Stimulated activated CD4-positive, alpha-beta T cell treated with anti-CD3 and anti-CD28 coated beads, Interleukin-12 subunit alpha, Interleukin-12 subunit beta, amount 100 ng/mL, for 4 hours (primary cell): ENCODE measurements around the gene TMEM132D.
"Not testable (repeated sequence)": the region's sequence is repeated elsewhere in the genome, so short reads cannot be mapped to it uniquely, and the experiment has no call there.

Experiments used
- DNase-seq: peaks from one replicate; pipeline ENCODE4 v3.0.0-alpha.2; 2020

TMEM132D gene

DNA sequence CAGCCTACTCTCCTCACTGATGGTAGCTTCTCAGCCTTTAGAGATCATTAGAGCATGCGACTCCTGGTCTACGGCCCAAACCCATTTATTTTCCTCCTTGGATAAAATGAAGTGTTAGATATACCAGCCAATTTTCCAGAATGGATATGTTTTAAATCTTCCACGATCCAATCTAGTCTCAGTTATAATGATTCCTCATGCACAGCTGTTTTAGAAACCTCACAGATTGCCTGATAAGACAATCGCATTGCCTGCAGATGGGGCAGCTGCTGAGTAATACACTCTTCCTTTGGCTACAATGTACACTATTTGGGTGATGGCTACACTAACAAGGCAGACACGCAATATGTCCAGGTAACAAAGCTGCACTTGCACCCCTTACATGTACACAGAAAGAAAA is 823.4 kb downstream of the TMEM132D start:
- DNase-seq, result no peak

- DNase-seq, result no peak
These were observed 824.1 kb downstream of the TMEM132D start for GRCh38 chr12:129079719-129080118.

- DNase-seq, result no peak
These were observed 827.1 kb downstream of the TMEM132D start for GRCh38 chr12:129076441-129077320.

DNA sequence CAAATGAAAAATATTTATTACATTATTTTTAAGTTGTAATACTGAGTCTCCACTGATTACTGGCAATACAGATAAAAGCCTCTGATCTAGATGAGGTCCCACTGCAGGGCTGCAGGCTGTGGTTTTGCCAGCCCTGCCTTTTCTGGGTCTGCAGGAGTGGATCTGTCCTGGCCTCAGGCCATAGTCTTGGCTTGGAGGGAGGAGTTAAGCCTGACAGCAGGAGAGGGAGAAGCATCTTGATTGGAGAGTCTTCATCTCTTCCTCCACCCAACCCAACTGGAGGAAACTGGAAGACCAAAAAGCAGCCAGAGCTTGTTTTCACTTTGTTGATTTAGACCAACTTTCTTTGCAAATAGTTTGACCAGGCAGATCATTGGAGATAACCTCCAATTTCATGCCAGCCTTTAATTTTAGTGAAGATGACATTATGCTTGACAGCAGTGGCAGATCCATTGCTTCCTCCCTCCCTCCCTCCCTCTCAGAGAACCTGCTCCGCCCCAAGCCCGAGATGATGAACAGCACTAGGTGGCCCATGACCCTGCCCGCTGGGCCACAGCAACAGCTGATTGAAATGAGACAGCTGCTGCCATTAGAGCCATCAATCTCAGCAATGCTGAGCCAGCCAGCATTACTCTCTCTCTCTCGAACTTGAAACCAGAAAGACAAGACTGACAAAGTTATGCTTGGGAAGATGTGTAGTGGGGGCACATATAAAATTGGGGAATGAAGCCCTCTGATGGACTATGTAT is 828.2 kb downstream of the TMEM132D start:
- DNase-seq, result no peak

DNA sequence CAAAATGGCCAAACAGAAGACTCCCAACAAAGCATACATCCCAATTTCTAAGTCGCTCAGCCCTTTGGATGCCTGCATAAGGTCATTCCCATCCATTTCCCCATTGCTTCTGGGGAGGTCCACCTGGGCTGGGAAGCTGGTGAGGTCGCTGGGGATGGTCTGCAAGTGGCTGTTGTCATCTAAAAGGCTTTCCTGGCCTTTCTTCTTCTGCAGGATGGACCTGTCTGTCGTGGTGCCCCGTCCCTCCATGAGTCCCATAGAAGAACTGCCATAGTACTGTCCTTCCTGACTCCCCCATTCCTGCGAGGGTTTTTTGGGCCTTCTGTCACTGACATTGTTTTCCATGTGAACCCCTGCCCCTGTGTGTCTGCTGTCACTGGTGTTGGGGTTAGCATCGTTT is 829.4 kb downstream of the TMEM132D start:
- no peak for DNase-seq

DNA sequence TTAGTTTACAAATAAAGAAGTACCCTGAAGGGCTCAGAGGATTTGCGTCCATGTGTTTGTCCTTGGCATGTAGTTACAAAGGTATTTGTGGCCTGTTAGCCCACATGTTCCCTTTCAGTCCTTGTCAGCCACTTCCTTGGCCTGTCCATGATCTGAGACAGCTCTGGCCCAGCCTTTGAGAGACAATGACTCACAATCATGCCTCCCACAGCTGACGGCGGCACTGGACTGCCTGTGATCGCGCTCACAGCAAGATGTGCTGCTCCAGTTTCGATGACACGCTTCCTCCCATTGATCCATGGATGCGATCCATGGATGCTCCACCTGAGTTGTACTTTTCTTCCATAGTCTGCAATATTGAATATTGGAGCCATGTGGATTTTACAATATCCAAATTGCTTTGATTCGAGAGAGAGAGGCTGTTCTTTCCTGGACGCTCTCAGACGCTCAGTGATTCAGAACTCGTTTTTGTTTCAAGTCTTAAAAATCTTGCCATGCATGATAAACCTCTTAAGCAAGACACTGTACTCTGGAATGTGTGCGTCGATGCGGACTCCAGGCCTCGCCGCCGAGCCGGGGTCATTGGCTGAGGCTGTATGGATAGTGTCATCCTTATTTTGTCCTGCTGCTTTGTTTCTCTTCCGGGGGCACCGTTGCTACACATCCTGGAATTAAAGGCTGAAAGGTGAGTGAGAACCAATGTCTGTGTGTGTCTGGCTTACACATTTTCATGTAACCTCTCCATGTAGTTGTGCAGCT is 830.5 kb downstream of the TMEM132D start:
- DNase-seq, result no peak

GRCh38 chr12:129071362-129071761 is 832.5 kb downstream of the TMEM132D start:
- DNase-seq, result no peak

DNA sequence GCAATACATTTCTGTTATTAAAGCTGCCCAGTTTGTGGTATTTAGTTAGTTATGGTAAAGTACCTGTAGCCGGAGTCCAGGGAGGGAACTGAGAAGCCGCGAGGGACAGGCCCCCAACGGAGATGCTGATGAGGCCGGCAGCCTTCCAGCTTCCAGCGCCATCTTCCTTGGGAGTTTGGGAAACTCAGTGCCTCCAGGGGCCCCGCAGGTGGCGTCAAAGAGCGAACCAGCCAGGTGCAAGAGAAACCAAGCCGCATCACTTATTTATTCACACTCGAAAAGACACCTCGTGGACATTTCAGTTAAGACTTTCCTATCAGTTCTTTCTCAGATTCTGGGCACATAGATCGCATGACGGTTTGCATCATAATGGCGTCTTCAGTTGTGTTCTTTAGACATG is 833.9 kb downstream of the TMEM132D start:
- no peak for DNase-seq

GRCh38 chr12:129068684-129069083 is 835.1 kb downstream of the TMEM132D start:
- no peak for DNase-seq

DNA sequence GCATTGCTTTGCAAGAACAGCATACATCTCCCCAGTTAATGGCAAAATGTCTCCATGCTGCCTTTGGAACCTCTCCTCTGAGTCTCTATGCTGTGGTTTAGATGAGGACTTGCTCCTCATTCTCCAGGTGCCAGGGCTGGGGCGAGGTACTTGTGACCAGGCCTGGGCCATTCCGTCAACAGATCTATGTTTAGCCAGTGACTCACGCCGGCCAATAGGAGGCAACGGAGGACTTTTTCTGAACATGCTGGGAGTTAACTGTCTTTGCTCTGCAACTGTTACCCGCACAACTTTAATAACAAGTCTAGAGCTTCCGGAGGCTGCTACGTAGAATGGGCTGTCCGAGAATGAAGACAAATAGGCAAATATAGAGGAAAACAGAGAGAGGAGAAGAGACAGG is 836.3 kb downstream of the TMEM132D start:
- DNase-seq, result no peak

DNA sequence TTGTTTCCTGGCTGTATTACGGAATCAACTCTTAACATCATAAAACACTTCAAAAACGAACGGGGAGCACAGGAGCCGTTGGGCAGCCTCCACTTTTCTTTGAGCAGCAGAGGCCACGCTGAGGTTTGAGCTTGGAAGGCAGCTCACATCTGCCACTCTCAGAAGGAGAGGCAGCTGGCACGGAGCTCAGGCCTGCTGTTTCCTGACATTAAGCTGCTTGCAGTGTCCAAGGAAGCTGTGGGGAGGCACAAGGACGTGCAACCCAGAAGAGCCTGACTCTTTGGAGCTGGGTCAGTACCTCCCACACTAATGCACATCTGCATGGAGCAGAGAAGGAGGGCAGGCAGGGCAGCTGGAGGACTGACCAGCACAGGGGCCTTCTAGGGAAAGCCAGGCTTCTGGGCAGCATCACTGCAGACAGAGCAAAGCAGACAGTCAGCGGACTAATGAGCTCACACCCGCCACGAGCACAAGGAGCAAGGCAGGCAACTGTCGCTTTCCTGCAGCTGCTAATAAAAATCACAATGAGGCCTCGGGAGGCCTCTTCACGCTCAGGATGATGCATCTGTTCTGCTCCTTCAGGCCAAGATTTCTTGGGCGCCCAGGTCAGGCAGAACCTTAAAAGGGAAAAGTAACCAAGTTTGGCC is 839.5 kb downstream of the TMEM132D start:
- no peak for DNase-seq

- no peak for DNase-seq
These were observed 840.2 kb downstream of the TMEM132D start for GRCh38 chr12:129063600-129063999.

DNA sequence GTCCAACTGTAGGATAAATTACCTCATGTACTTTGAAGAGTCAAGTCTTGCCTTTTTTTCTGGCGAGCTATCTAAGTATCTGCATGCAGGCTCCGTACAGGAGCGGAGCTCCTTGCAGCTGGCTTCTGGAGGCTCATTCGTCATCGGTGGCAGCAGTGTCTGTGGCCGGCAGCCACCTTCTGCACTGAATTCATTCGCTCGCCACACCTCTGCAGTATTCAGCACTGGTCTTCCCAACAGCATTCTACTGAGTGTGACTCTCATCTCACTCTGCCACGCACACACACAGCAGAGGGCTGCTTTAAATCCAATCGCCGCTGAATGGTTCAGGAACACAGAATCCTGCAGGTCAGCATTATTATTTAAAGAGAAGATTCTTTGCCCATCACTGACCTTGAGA is 850.6 kb downstream of the TMEM132D start:
- no peak for DNase-seq

GRCh38 chr12:129052373-129052772 is 851.5 kb downstream of the TMEM132D start:
- no peak for DNase-seq

DNA sequence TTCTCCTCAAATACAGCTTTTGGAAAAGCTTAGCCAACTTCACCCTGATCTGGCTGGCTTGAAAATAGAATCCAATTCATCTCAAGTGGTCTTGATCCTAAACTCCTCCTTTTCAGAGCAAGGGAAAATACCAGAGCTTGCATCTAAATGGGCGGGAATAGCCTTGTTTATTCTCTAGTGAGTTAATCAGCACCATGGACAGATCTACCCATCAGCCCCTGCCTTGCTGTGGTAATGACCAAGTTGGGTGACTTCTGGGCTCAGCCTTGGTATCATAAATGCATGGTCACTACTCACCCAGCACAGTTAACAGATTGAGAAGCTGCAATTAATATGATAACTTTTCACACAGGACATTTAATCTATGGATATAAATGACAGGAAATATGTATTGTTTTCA is 853.9 kb downstream of the TMEM132D start:
- no peak for DNase-seq

DNA sequence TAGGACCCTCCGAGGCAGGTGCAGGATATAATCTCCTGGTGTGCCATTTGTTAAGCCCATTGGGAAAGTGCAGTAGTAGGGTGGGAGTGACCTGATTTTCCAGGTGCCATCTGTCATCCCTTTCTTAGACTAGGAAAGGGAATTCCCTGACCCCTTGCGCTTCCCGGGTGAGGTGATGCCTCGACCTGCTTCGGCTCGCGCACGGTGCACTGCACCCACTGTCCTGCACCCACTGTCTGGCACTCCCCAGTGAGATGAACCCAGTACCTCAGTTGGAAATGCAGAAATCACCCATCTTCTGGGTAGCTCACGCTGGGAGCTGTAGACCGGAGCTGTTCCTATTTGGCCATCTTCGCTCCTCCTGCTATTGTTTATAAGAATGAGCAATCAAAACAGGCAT is 860.5 kb downstream of the TMEM132D start:
- DNase-seq, result not testable (repeated sequence)

GRCh38 chr12:129036135-129036534 is 867.7 kb downstream of the TMEM132D start:
- no peak for DNase-seq

DNA sequence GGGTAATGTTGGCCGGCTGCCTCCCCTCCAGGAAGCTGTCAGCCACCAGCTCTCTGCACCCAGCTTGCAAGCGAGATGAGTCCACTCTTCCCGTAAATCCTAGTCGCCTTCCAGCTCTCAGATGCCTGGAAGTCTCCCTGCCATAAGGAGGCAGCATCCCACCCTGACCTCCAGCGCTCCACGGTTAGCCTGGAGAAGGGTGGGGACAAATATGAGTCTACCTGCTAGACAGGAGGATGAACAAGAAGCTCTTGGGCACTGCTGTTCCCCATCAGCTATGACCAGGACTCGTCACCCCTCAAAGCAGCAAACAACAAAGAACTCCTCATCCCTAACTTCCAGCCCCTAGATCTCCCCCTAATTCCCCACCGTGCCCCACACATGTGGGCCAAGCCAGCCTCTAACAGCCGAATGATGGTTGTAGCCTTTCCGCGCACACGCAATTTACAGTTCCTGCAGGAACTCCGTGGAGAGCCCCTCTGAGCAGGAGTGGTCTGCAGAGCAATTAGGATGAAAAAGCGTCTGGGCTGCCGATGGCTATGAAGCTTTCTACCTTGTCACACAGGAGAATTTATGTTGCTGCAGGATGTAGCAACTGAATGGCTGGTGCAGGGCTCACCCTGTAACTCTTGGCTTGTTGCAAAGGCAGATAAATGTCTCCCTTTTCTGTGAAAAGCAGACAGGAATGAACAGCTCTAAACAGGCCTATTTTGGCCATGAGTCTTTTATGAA is 869.1 kb downstream of the TMEM132D start:
- no peak for DNase-seq

- DNase-seq, result no peak
These were observed 875.0 kb downstream of the TMEM132D start for GRCh38 chr12:129028844-129029243.

DNA sequence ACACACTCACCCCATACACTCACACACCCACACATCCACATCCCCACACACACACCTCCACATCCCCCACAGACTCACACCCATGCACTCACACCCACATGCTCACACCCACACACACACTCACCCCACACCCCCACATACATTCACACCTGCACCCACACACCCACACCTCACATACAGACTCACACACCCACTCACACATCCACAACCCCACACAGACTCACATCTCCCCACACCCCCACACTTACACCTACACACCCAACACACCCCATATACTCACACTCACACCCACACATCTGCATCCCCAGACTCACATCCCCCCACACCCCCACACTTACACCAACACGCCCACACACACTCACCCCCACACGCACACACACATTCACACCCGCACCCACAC is 878.8 kb downstream of the TMEM132D start:
- no peak for DNase-seq
